IPS-18c (cell line): Measurements from ENCODE around the gene CTSC.

Source experiments
- H3K4me3 ChIP-seq: 2 replicates; pipeline ENCODE4 v1.7.0; 2013; ENCODE audit warnings: low read depth, mild to moderate bottlenecking, low read length, moderate library complexity; ENCODE audit not compliant: insufficient read depth
- H3K9me3 ChIP-seq: one replicate; pipeline ENCODE4 v1.6.1; 2013; ENCODE audit warnings: mild to moderate bottlenecking, low read length, moderate library complexity; ENCODE audit not compliant: control insufficient read depth, insufficient read depth

Gene CTSC

DNA sequence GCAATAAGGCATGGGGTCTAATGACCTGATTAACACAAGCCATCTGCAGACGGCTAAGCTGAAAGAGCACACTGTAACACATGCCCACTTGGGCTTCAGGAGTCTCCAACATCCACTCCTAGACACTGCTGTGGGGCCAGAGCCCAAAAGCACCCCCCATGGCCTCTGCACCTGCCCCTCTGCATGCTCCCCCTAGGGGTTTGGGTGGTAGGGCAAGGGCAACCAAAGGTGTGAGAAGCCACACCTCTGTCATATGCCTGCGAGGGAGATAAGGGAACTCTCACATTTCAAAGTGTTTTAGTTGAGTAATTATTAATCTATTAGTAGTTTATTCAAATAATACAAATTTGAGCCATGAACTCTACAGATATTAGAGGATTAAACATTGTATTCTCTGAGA, 30.8 kb downstream of the CTSC start:
- H3K9me3 ChIP-seq = no peaks in the 10 kb centered on the region
- H3K4me3 ChIP-seq = no peak overlapping the region

GRCh38 chr11:88305430-88305829, 32.1 kb downstream of the CTSC start:
- Histone ChIP-seq H3K9me3 (no peaks in the 10 kb centered on the region), H3K4me3 (no peak overlapping the region)

GRCh38 chr11:88304352-88304751, 33.2 kb downstream of the CTSC start:
- H3K4me3 ChIP-seq = no peak overlapping the region

GRCh38 chr11:88303037-88303436, 34.5 kb downstream of the CTSC start:
- no peak overlapping the region for H3K4me3 ChIP-seq
- H3K9me3 ChIP-seq = no peaks in the 10 kb centered on the region

More at GRCh38 chr11:88304352-88304751, 33.2 kb downstream of the CTSC start:
- H3K9me3 ChIP-seq = no peaks in the 10 kb centered on the region

DNA sequence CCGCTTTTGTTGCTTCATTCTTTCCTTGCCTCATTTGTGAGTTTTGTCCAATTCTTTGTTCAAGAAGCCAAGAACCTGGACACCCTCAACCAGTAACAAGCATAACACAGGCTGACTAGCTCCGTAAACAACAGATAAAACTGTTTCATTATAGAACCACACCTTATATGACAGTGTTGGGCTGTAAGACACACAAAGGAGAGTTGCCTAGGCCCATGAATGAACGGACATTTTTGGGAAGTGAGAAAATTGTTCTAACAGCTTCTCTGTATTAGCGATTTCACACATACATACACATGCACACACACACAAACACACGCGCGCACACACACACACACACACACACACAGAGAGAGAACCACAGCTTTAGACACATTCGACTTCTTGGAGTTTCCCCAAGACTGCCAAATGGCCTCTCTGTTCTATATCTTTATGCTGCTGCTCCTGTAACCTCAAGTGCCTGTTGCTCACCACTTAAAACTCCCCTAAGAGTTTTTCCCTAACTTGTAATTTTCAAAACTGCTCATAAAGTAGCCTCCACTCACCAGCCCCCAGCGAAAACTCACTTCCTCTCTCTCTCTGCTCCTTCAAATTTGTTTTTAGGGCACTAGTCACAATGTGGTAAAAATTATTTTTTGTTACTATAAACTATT, 35.9 kb downstream of the CTSC start:
- Histone ChIP-seq H3K9me3 (no peaks in the 10 kb centered on the region), H3K4me3 (no peak overlapping the region)

DNA sequence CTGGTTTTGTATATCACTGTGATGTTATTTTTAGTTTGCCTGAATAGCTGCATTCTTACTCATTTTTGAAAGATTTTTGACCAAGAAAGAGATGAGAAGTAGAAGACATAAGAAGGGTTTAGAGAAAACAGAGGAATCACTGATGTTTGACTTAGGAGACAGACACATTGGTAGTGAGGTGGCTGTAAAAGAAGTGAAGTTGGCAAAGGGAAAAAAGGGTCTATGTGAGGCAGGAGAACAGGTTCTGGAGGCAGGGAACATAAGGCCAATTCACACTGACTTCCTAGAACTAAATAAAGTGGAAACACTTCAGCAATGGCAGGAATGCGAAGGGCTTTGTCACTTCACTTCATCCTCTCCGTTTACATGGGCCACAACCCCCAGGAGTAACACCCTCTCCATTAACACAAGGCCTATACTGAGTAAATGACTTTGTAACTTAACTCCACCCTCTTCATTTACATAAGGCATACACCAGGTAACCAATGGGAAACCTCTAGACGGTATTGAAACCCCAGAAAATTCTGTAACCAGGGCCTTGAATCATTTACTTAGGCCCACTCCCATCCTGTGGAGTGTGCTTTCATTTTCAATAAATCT, 36.5 kb downstream of the CTSC start:
- Histone ChIP-seq H3K4me3 (no peak overlapping the region), H3K9me3 (no peaks in the 10 kb centered on the region)

DNA sequence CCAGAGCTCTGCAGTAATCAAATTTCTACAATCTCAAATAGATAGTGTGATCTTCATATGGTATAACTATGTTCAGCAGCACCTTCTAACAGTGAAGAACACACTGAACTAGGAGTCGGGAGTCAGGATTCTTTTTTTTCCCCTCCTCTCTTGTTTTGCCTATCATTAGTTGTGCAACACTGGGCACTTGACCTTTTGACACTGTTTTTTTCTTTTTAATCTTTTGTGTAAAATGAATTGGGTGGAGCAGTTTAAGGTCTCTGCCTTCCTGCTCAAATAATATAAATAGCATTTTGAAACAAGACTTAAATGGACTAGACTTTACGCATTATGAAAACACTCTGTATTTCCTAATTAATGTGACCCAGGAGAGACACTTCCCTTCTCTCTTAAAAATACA, 39.7 kb downstream of the CTSC start:
- Histone ChIP-seq H3K9me3 (no peaks in the 10 kb centered on the region), H3K4me3 (no peak overlapping the region)

DNA sequence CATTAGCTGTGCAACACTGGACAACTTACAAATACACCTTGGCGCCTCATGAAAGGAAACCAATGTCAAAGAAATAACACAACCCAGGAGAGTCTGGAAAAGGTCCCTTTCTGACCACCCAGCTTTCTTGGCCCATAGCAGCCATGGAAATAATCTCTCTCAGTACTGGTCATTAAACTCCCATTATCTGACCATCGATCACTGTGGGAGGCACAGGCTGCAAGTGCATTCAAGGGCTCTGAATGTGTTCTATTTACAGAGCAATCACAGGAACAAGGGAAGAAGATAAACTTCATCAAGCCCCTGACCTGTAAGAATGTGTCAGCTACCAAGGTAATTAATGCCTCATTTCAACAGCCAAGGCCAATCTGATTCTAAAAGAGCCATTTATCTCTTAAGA, 40.1 kb downstream of the CTSC start:
- no peaks in the 10 kb centered on the region for H3K9me3 ChIP-seq
- no peak overlapping the region for H3K4me3 ChIP-seq

DNA sequence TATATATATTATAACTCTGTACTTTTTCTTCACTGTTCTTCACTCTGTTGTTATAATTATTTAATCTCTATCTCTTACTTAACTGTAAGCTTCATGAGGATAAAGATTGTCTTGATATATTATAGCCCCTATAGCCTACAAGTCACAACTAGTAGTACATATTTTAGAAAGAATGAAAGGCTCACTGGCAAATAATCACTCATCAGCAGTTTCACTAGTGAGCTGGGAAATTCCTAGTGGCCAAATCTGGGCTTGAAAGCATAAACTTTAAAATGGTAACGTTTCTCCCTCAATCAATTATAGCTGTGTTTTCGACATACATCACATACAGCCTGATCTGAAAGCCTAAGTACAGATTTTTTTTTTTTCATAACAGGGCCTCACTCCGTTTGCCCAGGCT, 42.5 kb downstream of the CTSC start:
- Histone ChIP-seq H3K9me3 (no peaks in the 10 kb centered on the region), H3K4me3 (no peak overlapping the region)

DNA sequence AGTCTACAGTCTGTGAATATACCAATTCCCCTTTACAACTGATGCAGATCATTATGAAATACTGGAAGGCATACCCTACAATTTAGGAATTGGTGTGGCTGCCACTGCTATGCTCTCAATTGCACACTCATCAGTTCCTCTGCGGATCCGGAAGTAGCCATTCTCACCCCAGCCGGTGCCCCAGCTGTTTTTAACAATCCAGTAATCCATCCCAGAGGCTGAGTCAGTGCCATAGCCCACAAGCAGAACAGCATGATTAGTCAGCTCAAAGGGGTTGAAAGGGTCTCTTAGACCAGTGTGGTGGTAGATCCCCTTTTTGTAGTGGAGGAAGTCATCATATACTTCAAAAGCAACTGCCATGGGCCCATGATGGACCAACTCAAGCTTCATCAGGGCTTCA, 43.6 kb downstream of the CTSC start:
- Histone ChIP-seq H3K9me3 (no peaks in the 10 kb centered on the region), H3K4me3 (no peak overlapping the region)

DNA sequence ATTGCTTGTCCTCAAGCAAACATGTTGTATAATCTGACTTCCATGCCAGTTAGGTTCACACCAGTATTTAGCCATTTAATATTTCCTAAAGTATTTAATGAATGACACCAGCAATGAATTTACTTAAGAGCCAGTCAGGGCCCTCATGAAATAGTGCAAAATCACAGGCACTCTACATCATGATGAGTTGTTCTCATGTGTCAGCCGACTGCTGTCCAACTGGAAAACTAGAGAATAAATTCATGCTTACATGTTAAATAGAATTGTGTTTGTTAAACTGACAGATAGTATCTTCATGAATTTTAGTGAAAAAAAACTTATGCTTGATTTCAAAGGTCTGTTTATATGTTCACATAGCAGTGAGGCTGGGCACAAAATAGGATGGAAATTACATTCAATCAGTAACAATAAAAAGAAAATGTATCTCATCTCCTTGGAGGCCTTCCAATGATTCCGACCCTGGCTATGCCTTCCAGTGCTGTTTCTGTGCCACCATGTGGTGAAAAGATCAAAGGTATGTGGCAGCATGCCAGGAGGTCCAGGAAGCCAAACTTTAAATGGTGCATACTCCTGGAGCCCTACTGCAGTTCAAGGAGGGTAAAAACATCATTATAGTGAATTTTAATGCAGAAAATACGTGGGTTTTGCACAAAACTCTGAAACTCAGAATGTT, 45.2 kb downstream of the CTSC start:
- no peak overlapping the region for H3K4me3 ChIP-seq
- no peaks in the 10 kb centered on the region for H3K9me3 ChIP-seq

GRCh38 chr11:88288560-88288959, 49.0 kb downstream of the CTSC start:
- no peaks in the 10 kb centered on the region for H3K9me3 ChIP-seq
- H3K4me3 ChIP-seq = no peak overlapping the region

GRCh38 chr11:88284336-88285050, 53.0 kb downstream of the CTSC start:
- Histone ChIP-seq H3K4me3 (no peak overlapping the region), H3K9me3 (no peaks in the 10 kb centered on the region)

GRCh38 chr11:88282747-88283515, 54.6 kb downstream of the CTSC start:
- no peaks in the 10 kb centered on the region for H3K9me3 ChIP-seq
- no peak overlapping the region for H3K4me3 ChIP-seq

DNA sequence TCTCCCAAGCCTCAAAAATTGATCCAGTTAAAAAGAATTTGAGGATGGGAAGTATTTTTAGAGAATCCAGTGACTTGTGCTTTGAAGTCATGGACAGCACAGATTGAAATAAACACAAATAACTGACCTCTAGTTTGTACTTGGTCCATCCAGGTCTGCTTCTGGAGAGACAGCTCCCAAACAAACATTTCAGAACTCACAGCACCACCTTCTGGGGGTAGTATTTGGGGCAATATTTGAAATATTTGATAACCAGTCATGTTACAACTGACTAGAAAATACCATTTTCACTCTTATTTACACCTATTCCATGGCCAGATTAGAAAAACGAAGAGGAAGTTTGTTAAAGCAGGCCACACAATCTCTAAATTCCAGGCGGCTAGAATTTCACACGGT, 56.2 kb downstream of the CTSC start:
- Histone ChIP-seq H3K4me3 (no peak overlapping the region), H3K9me3 (no peaks in the 10 kb centered on the region)

DNA sequence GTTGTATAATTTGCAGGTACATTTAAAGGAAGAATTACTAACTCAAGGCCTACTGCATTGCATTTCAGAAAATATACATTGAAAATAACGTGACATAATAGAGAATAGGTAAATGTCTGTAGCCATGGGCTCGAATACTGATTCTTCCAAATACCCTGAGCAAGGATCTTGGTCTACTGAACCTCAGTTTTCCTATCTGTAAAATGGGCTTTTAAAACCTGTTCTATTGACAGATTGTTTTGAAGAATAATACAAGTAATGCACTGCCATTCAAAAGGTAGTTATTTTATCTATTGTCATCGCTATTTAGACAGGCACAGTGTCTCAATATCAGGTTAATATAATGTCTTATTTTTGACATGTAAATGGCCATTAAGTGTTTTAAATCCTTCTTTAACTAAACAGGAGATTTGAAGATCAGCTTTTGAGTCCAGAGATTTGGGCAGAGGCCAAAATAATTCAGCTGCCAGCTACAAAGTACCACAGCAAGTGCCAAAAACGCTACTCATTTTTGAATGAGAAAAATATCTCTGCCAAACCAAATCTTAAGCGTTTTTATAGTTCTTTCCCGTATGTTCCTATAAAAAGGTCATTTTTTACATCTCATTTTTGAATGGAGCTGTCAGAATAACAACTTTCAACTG, 56.7 kb downstream of the CTSC start:
- no peaks in the 10 kb centered on the region for H3K9me3 ChIP-seq
- no peak overlapping the region for H3K4me3 ChIP-seq

DNA sequence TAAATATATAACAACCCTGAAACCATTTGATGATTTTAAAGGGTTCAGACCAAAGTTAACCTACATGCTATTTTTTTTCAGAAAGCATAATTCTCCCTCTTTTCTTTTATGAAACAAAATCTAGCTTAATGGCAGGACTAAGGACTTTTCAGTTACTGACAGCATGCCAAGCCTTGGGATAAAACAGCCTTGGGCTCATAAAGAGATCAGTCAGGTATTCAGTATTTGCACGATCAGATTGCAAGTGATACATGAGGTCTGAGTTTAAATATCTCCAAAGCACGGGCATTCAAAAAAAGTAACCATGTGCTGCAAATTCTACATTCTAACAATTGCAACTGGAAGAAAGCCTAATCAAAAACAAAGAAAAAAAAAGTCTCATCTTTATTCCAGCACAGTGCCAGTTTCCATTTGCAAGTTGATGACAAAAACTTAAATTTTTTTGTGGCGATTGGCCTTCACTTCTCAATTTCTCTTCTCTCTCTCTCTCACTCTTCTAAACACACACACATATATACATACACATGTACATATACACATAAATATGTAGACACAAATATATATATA, 60.1 kb downstream of the CTSC start:
- Histone ChIP-seq H3K4me3 (no peak overlapping the region), H3K9me3 (no peaks in the 10 kb centered on the region)
